Central memory CD8-positive, alpha-beta T cell (primary cell): ENCODE measurements around the gene AQP9.
"Not testable (repeated sequence)": the region's sequence is repeated elsewhere in the genome, so short reads cannot be mapped to it uniquely, and the experiment has no call there.

ENCODE experiments used
- ATAC-seq: fragments of 150-1000 bp; cut with Tn5 transposase; replicated peaks from 2 replicates; pipeline ENCODE4 v1.10.0; 2022; ENCODE audit warnings: mild to moderate bottlenecking, moderate FRiP score, moderate number of reproducible peaks; ENCODE audit not compliant: poor library complexity, severe bottlenecking; ENCODE audit errors: extremely low read depth
- DNase-seq, 2 donors: peaks; one replicate each; pipeline ENCODE4 v3.0.0; 2021; ENCODE audit warnings: low spot score in 2 of 2
- H3K27ac Mint-ChIP-seq: one replicate; pipeline ENCODE4 v1.8.0; 2022; ENCODE audit warnings: low read depth, mild to moderate bottlenecking, moderate library complexity, mixed read lengths
- H3K27me3 Mint-ChIP-seq: one replicate; pipeline ENCODE4 v1.8.0; 2022; ENCODE audit warnings: mixed read lengths
- H3K36me3 Mint-ChIP-seq: one replicate; pipeline ENCODE4 v1.8.0; 2022; ENCODE audit warnings: mild to moderate bottlenecking, moderate library complexity, mixed read lengths; ENCODE audit not compliant: insufficient read depth
- H3K4me1 Mint-ChIP-seq: one replicate; pipeline ENCODE4 v1.8.0; 2022; ENCODE audit warnings: mixed read lengths
- H3K4me3 Mint-ChIP-seq: one replicate; pipeline ENCODE4 v1.8.0; 2022; ENCODE audit warnings: mild to moderate bottlenecking, moderate library complexity, mixed read lengths
- H3K9me3 Mint-ChIP-seq: one replicate; pipeline ENCODE4 v1.8.0; 2022; ENCODE audit warnings: mixed read lengths

Gene AQP9

DNA sequence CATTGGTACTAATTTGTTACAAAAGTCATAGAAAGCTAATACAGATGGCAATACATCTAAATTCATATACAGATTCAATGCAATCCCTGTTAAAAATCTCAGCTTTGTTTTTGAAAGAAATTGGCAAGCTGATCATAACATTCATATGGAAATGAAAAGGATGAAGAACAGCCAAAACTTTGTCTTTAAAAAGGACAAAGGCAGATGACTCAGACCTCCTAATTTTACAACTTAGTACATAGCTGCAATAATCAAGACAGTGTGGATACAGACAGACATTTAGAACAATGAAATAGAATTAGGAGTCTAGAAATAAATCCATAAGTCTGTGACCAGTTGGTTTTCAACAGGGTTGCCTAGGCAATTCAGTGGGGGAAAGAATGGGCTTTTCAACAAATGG is 63.3 kb downstream of the AQP9 start:
- ATAC-seq = no peak
- Mint-ChIP-seq H3K4me1 (no peaks in the 10 kb centered on the region), H3K4me3 (no peak overlapping the region), H3K9me3 (no peaks in the 10 kb centered on the region), H3K27ac (no peak overlapping the region), H3K27me3 (peaks cover 45% of the 10 kb centered on the region), H3K36me3 (no peaks in the 10 kb centered on the region)
- DNase-seq = no peak

DNA sequence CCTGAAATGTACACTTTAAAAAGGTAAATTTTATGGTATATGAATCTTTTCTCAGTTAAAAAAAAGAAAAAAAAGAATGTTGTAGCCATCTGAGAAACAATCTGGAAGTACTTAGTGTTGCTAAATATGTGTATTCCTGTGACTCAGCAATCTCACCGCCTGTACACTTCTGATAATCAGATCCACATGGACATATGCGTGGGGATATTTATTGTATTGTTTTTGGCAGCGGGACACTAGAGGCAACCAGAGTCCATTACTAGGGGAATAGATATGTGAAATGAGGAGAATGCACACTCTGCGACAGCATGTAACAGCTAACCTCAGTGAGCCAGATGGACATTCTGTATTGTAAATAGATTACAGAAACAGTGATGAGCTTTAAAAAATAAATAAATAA is 65.4 kb downstream of the AQP9 start:
- Mint-ChIP-seq H3K4me3 (no peak overlapping the region), H3K36me3 (no peaks in the 10 kb centered on the region), H3K9me3 (no peaks in the 10 kb centered on the region), H3K27me3 (peaks cover 25% of the 10 kb centered on the region), H3K27ac (no peak overlapping the region), H3K4me1 (no peaks in the 10 kb centered on the region)
- DNase-seq = no peak
- no peak for ATAC-seq

DNA sequence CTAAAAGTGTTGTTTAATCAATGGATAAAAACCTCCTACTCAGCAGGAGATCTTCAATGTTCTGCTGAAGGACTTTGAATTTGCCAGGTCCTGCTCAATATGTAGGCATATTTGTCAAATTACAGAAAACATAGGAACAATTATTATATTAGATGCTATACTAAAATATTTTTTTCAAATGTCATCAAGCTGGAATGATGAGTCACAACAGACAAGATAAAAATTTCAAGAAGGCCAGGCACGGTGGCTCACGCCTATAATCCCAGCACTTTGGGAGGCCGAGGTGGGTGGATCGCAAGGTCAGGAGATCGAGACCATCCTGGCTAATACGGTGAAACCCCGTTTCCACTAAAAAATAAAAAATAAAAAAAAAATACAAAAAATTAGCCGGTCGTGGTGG is 68.0 kb downstream of the AQP9 start:
- Mint-ChIP-seq H3K27me3 (peaks cover 14% of the 10 kb centered on the region), H3K4me1 (no peaks in the 10 kb centered on the region), H3K4me3 (no peak overlapping the region), H3K9me3 (no peaks in the 10 kb centered on the region), H3K36me3 (no peaks in the 10 kb centered on the region), H3K27ac (no peak overlapping the region)
- DNase-seq (no peak), ATAC-seq (no peak)

DNA sequence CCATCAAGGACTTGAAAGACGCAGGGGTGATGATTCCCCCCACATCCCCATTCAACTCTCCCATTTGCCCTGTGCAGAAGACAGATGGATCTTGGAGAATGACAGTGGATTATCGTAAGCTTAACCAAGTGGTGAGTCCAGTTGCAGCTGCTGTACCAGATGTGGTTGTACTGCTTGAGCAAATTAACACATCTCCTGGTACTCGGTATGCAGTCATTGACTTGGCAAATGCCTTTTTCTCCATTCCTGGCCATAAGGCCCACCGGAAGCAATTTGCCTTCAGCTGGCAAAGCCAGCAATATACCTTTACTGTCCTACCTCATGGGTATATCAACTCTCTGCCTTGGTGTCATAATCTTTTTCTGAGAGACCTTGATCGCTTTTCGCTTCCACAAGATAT is 70.0 kb downstream of the AQP9 start:
- H3K4me1 Mint-ChIP-seq, H3K36me3 Mint-ChIP-seq, H3K27me3 Mint-ChIP-seq, DNase-seq, H3K27ac Mint-ChIP-seq, H3K9me3 Mint-ChIP-seq, ATAC-seq, H3K4me3 Mint-ChIP-seq: not testable (repeated sequence)

DNA sequence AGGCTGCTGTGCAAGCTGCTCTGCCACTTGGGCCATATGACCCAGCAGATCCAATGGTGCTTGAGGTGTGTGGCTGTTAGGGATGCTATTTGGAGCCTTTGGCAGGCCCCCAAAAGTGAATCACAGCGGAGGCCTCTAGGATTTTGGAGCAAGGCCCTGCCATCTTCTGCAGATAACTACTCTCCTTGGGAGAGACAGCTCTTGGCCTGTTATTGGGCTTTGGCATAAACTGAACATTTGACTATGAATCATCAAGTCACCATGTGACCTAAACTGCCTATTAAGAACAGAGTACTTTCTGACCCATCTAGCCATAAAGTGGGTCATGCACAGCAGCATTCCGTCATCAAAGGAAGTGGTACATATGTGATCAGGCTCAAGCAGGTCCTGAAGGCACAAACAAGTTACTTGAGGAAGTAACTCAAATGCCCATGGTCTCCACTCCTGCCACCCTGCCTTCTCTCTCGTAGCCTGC is 70.9 kb downstream of the AQP9 start:
- H3K9me3 Mint-ChIP-seq, DNase-seq, ATAC-seq, H3K27me3 Mint-ChIP-seq, H3K4me1 Mint-ChIP-seq, H3K27ac Mint-ChIP-seq, H3K36me3 Mint-ChIP-seq, H3K4me3 Mint-ChIP-seq: not testable (repeated sequence)

DNA sequence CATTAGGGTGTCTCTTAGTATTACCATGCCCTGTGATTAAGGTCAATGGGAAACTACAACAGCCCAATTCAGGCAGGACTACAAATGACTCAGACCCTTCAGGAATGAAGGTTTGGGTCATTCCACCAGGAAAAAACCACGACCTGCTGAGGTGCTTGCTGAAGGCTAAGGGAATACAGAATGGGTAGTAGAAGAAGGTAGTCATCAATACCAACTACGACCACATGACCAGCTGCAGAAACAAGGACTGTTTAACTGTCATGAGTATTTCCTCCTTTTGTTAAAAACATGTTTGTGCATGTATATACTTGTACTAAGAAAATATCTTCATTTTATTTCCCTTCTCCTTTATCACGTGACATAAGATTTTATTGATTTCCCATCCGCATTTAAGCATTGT is 71.8 kb downstream of the AQP9 start:
- H3K9me3 Mint-ChIP-seq, ATAC-seq, H3K4me3 Mint-ChIP-seq, H3K4me1 Mint-ChIP-seq, H3K36me3 Mint-ChIP-seq, DNase-seq, H3K27ac Mint-ChIP-seq, H3K27me3 Mint-ChIP-seq: not testable (repeated sequence)

DNA sequence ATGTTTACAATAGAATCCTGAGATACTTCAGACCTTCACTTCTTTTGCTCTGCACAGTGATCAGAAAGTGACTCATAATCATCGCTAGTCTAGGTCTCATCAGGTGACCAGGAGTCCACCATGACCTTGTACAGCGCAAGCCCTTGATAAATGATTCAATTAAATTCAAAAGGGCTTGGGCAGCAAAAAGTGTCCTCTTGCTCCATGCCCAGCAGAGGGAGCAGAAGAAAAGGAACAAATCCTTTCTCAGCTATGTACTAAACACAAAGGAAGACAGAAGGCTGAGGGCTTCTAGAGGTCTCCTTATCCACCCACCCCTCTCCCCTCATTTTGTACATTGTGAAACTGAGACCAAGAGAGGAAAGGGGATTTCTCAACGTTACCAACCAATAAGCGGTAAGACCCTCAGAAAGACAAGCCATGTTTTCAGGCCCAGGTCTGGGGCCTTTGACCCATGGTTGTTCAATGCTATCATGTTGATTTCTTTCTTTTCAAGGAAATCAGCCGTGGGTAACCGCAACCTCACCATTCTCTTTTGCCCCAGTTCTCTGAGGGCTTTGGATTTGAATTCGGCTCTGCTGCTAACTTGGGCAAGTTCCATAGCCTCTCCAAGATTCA is 74.8 kb downstream of the AQP9 start:
- peaks cover 4% of the 10 kb centered on the region for H3K4me1 Mint-ChIP-seq
- no peaks in the 10 kb centered on the region for H3K36me3 Mint-ChIP-seq
- H3K9me3 Mint-ChIP-seq = no peaks in the 10 kb centered on the region
- ATAC-seq = no peak
- no peak overlapping the region for H3K4me3 Mint-ChIP-seq
- peaks cover 9% of the 10 kb centered on the region for H3K27me3 Mint-ChIP-seq
- H3K27ac Mint-ChIP-seq = no peak overlapping the region
- no peak for DNase-seq

DNA sequence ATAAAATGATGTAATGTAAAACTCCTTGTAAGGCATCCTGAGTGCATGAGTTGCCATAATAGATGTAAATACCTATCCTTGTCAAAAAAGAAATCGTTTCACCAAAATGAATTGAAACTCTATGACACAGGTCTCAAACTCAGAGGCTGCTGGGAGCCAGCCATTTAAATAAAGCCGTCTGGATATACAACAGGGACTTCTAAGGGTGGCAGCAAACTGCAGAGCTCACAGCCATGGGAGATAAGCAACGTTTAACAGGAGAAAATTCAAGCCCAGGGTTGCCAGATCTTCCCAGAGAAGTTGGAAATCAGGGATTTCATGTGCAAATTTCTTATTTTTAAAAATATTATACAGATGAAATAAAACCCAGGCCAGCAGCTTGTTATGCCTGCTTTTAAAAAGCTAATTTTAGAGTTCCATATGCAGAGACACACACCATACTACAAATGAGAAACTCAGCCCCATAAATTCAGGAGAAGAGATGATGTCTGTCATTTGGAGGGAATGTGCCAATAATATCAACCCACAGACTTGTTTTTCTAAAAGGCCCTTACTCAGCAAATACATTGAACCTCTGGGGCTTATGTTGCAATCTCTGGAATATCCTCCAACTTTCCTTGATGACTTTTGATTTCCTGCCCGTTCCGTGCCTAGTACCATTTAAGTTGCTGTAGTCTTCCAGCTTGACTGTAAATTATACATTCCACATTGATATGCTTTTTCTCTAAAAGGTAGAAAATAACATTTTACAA is 75.6 kb downstream of the AQP9 start:
- Mint-ChIP-seq H3K9me3 (no peaks in the 10 kb centered on the region), H3K36me3 (no peaks in the 10 kb centered on the region), H3K4me1 (peaks cover 4% of the 10 kb centered on the region), H3K27ac (no peak overlapping the region), H3K27me3 (peaks cover 9% of the 10 kb centered on the region), H3K4me3 (no peak overlapping the region)
- no peak for ATAC-seq
- no peak for DNase-seq

DNA sequence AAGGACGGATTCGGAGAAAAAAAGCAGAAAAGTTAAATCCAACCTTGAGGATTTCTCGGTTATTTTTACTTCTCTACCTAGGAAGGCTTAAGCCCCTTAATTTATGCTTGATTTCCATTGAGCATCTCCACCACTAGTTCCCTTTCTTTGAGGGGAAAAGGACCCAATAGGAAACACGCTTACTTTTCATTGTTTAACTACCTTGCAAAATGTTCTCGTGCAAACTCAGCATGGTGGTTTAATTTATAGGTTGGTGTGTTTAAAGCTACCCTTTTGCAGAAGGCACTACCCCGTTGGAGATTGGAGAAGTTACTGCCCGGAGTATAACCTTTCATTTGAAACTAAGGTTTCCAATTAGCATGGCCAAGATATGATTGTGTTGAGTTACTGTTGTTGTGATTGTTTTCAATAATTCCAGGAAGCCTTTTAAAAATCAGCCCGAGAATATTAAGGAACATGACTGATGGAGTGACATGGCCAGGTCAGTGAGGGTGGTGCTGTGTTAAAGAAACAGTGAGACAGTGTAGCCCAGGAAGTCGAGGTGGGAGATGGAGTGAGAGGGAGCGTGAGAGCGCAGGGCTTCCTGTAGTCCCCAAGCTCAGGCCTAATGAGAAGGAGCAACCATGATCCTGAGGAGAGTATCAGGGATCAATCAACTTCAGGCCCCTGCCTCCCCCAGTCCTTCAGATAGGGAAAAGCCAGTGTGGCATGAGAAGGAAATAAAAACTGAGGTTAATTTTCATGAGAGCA is 76.6 kb downstream of the AQP9 start:
- Mint-ChIP-seq H3K27ac (no peak overlapping the region), H3K36me3 (no peaks in the 10 kb centered on the region), H3K4me3 (no peak overlapping the region), H3K9me3 (no peaks in the 10 kb centered on the region), H3K4me1 (peaks cover 4% of the 10 kb centered on the region), H3K27me3 (peaks cover 15% of the 10 kb centered on the region)
- ATAC-seq = no peak
- DNase-seq = no peak

DNA sequence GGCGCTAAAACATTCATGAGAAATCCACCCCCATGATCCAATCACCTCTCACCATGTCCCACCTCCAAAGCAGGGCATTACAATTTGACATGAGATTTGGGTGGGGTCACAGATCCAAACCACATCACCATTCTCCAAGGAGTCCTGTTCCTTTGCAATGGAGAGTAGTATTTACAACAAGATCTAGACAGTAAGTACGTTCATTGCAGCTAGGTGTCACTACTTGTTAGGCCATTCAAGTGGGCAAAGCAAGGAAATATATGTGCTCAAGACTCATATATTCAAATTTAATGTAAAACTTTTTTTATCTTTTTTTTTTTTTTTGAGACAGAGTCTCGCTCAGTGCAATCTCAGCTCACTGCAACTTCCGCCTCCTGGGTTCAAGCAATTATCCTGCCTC is 79.3 kb downstream of the AQP9 start:
- ATAC-seq = no peak
- Mint-ChIP-seq H3K27me3 (peaks cover 42% of the 10 kb centered on the region), H3K4me1 (peaks cover 4% of the 10 kb centered on the region), H3K27ac (no peak overlapping the region), H3K4me3 (no peak overlapping the region), H3K9me3 (no peaks in the 10 kb centered on the region), H3K36me3 (no peaks in the 10 kb centered on the region)
- no peak for DNase-seq

DNA sequence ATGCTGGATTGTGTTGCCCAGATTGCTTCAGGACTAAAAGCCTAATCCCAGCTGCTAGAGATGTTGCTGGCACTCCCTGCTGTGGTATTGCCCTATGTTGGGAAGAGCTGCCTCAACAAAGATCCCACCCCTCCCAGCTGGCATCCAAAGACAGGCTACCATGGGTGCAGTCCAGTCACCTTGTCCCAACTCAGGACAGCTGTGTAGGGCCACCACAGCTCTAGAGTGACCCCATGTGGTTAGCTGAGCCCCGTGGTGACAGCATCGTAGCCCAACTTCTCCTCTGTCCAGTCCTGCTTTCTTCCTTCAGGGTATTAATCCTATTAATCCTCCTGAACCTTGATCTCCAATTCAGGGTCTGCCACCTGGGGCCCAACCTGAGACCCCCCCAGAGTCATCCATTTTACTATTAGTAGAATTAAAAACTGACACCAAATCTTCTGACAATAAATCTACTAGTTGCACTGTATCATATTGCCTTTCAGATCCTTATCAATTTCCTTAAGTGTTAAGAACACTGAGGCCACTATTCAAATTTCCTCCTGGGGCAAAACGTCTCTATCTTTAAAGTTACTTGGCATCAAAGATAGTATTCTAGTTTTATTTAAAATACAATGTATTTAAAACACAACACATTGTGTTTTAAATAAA is 83.5 kb downstream of the AQP9 start:
- ATAC-seq = no peak
- H3K27me3 Mint-ChIP-seq = peaks cover 45% of the 10 kb centered on the region
- H3K9me3 Mint-ChIP-seq = no peaks in the 10 kb centered on the region
- H3K4me3 Mint-ChIP-seq = no peak overlapping the region
- peaks cover 4% of the 10 kb centered on the region for H3K4me1 Mint-ChIP-seq
- no peak overlapping the region for H3K27ac Mint-ChIP-seq
- no peak for DNase-seq
- no peaks in the 10 kb centered on the region for H3K36me3 Mint-ChIP-seq

DNA sequence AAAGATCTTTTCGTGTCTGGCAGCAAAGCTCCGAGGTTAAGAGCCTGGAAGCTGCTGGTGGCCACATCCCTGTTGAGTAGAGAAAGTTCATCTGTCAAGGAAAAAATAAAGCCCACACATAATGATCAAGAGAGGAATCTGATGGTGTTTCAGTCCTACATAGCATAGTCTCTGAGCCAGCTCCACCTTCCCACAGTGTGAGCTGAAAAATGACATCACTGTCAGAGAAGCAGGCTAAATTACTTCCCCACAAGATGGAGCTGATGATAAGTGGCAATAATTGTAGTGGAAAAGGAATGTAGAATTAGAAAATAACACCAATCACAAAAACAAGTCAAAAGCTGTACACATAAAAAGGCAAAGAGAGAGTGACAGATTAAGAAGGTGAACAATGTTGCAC is 84.5 kb downstream of the AQP9 start:
- Mint-ChIP-seq H3K4me1 (no peaks in the 10 kb centered on the region), H3K27ac (no peak overlapping the region), H3K9me3 (no peaks in the 10 kb centered on the region), H3K36me3 (no peaks in the 10 kb centered on the region), H3K27me3 (peaks cover 36% of the 10 kb centered on the region), H3K4me3 (no peak overlapping the region)
- DNase-seq (no peak), ATAC-seq (no peak)
